Stimulated activated naive CD8-positive, alpha-beta T cell treated with anti-CD3 and anti-CD28 coated beads, Interleukin-15, amount 100 ng/mL, for 72 hours (primary cell): Measurements from ENCODE around the gene FRRS1L.
A peak's percentile ranks its signal among the peaks of the same experiment; 100 is the strongest.

ENCODE experiments used
- ATAC-seq: fragments of 150-1000 bp; cut with Tn5 transposase; 2 replicates; pipeline ENCODE4 v1.10.0; 2021; ENCODE audit warnings: mild to moderate bottlenecking, moderate library complexity
- DNase-seq, 2 donors: peaks; one replicate each; pipeline ENCODE4 v3.0.0; 2021 to 2022
- H3K27ac Mint-ChIP-seq, 2 donors: one replicate each; pipeline ENCODE4 v1.8.0; 2022; ENCODE audit warnings: mild to moderate bottlenecking in 2 of 2, mixed read lengths in 2 of 2, moderate library complexity in 2 of 2
- H3K27me3 Mint-ChIP-seq: one replicate; pipeline ENCODE4 v1.8.0; 2022; ENCODE audit warnings: mixed read lengths
- H3K4me1 Mint-ChIP-seq: one replicate; pipeline ENCODE4 v1.8.0; 2022; ENCODE audit warnings: mild to moderate bottlenecking, mixed read lengths
- H3K4me3 Mint-ChIP-seq, 2 donors: one replicate each; pipeline ENCODE4 v1.8.0; 2022; ENCODE audit warnings: mild to moderate bottlenecking in 2 of 2, mixed read lengths in 2 of 2, moderate library complexity in 1 of 2
- H3K9me3 Mint-ChIP-seq, 2 donors: one replicate each; pipeline ENCODE4 v1.8.0; 2022; ENCODE audit warnings: mixed read lengths in 2 of 2

The FRRS1L gene

DNA sequence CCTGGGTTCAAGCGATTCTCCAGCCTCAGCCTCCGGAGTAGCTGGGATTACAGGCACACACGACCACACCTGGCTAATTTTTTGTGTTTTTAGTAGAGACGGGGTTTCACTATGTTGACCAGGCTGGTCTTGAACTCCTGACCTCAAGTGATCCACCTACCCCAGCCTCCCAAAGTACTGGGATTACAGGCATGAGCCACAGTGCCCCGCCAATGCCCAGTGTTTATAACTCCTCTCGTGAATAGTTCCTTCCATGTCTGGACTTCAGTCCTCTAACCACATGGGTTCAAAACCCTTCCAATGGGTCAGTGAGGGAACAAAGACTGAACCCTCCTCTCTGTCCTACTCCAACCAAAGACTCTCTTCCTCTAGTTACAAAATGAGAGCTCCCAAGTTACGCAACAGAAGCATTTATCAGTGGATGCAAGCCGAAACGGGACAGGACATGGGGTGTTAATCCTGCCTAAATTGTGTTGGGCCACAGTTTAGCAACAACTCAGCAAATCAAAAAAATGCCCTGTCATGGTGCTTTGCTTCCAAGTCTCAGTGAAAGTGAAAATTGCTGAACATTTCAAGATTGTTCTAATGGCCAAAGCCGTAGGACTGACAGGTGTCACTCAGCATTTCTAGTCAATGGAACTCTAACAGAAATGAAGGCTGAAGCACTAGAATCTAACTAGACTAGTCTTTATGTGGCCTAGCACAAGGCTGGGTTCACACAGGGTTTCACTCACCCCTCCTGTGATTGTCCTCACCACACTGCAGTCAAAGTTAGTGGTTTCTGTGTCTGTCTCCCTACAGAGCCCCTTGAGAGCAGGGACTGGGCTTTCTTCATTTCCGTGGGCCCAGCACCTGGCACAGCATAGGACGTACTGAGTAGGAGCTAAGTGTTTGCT lies 44.1 kb downstream of the FRRS1L start:
- Mint-ChIP-seq H3K4me3 (no peak overlapping the region), H3K4me1 (peaks cover 18% of the 10 kb centered on the region), H3K9me3 (no peaks in the 10 kb centered on the region), H3K27ac (no peak overlapping the region), H3K27me3 (no peaks in the 10 kb centered on the region)
- ATAC-seq (no peak), DNase-seq (no peak)

DNA sequence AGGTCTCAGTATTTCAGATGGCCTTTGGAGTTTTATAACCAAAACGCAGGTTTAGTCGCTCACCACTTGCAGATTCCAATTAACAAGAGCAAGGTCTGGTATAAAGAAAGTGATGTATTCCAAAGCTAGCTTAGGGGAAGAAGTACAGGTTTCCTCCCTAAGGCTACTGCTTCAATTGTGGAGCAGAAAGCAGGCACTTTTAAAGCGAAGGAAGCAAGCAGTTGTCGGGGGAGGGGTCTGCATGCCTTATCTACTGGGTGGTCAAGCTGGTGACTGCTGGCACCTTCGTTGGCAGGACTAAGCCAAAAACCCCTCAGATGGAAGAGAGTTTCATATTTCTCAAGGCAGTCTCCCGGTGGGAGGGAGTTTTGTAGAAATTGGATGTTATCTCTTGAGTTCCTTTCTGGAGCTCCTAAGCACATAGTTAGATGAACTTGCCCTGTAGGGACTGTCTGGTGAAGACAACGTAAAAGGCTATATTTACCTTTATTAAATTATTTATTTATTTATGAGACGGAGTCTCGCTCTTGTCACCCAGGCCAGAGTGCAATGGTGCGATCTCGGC lies 45.7 kb downstream of the FRRS1L start:
- Mint-ChIP-seq H3K4me3 (no peak overlapping the region), H3K27ac (no peak overlapping the region), H3K4me1 (peaks cover 34% of the 10 kb centered on the region), H3K9me3 (no peaks in the 10 kb centered on the region), H3K27me3 (no peaks in the 10 kb centered on the region)
- ATAC-seq (no peak), DNase-seq (no peak)

- Mint-ChIP-seq H3K27me3 (no peaks in the 10 kb centered on the region), H3K4me1 (peaks cover 42% of the 10 kb centered on the region), H3K27ac (peak overlapping the region; percentile 59 to 74), H3K9me3 (no peaks in the 10 kb centered on the region), H3K4me3 (peak overlapping the region; percentile 91 to 94)
- no peak for ATAC-seq
- DNase-seq: no peak
These were observed 46.8 kb downstream of the FRRS1L start for GRCh38 chr9:109120204-109120789.

DNA sequence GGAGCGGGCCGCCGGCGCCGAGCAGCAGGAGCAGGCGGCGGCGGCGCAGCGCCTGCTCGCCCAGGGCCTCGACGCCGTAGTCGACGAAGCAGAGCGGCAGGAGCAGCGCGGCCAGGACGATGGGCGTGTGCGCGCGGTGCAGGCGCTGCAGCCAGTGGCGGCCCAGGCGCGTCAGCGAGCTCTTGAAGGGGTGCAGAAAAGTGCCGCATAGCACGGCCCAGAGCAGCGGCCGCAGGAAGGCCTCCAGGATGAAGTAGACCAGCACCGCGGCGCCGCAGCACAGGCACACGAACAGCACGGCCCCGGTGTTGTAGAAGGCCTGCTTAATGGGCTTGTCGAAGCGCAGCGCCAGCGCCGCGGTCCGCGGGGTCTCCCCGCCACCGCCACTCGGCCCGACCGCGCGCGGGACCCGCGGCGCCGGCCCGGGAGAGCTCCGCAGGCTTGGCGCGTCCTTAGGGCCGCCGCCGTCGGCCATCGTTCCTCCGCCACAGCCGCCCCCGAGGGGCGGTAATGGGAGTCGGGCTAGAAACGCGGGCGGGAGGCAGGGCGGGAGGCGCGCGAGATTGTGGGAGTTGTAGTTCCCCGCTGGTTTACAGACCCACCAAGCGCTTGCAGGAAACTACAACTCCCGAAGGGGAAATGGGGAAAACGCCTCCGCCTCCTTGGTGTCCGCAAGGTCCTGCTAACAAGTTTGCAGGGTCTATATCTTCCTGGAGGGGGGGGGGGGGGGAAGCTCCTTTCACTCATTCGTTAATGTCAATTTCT lies 47.4 kb downstream of the FRRS1L start, which contains the start of gene TMEM245:
TMEM245 (minus strand) TSS at position 509 of the 765 bp plus-strand sequence; CDS start at position 475, 34 bp downstream.
- H3K27me3 Mint-ChIP-seq: no peaks in the 10 kb centered on the region
- peak; percentile 92 to 95 for DNase-seq
- H3K27ac Mint-ChIP-seq: peak within 1 kb of the TSS; percentile 88 to 98
- H3K9me3 Mint-ChIP-seq: no peaks in the 10 kb centered on the region
- peak; percentile 91 for ATAC-seq
- H3K4me3 Mint-ChIP-seq: peak within 1 kb of the TSS; percentile 91 to 94
- H3K4me1 Mint-ChIP-seq: peaks cover 49% of the 10 kb centered on the region

DNA sequence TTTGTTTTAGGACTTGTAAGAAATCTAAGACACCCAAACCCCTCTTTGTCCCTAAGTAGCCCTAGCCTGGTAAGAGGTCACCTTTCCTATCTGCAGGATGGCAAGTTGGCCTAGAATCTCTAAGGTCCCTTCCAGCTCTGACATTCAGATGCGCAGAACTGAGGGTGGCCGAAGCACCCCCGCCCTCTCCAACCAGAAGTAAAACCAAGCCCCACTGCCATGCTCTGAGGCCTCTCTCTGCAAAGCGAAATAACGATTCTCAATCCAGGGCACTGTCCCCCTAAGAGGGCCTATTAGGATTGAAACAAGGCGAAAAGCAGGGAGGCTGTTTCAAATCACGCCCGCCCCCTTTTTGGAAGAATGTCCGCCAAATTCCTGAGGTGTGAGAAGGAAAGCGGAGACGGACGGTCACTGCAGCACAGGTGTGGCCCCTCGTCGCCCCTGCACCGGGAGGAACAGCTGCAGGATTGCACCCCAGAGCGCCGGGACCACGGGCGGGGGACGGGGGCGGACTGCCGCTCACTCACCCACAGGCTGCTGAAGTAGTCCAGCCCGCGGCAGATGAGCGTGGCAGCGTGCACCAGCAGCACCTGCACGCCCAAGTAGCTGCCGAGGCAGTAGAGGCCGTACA lies 48.1 kb downstream of the FRRS1L start:
- no peaks in the 10 kb centered on the region for H3K9me3 Mint-ChIP-seq
- peak overlapping the region; percentile 91 to 94 for H3K4me3 Mint-ChIP-seq
- H3K27ac Mint-ChIP-seq: peak overlapping the region; percentile 88 to 95
- H3K4me1 Mint-ChIP-seq: peaks cover 56% of the 10 kb centered on the region
- DNase-seq (no peak), ATAC-seq (no peak)
- no peaks in the 10 kb centered on the region for H3K27me3 Mint-ChIP-seq

DNA sequence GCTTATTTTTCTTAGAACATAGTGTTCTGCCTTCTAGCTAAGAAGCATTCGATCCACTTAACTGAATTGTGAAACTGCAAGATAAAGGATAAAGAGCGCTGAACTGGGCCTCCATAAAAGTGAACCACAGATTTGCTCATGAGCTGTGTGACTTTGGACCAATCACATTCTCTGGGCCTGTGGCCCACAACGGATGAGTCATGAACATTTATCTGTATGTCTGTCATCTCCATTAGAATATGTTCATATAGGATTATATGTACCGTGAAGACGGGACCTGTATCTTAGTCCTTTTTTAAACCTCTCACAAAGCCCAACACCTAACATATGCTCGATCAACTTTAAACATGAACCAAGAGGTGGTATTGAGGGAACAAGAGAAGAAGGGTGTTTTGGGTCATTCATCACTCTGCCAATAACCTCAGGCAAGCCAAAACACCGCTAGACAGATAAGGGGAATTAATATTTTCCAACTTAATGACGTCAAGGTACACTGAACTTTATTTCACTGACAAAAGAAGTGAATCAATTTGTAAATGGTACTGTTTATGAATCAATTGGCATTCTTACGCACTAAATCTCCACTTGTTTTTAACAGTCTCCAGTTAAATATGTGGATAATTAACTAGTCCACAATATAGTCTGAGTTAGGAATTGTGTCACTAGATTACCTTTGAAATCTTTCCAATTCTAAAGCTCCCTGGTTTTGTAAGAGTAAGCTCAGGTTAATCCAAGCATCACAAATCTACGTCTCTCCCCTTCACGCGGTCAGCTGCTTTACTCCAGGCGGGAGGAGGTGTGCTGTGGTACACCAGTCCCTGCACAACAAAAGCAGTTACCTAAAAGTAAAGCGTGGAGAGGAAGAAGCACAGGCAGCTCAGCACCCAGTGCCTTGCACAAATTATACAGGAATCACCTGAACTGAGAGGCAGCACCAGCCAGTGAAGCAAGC lies 48.9 kb downstream of the FRRS1L start:
- Mint-ChIP-seq H3K27me3 (no peaks in the 10 kb centered on the region), H3K27ac (peak overlapping the region; percentile 88 to 95), H3K9me3 (no peaks in the 10 kb centered on the region), H3K4me1 (peaks cover 58% of the 10 kb centered on the region), H3K4me3 (peak overlapping the region; percentile 91 to 94)
- ATAC-seq (peak; percentile 54), DNase-seq (peak; percentile 41 to 56)

- H3K4me3 Mint-ChIP-seq: no peak overlapping the region
- no peak for DNase-seq
- H3K27me3 Mint-ChIP-seq: no peaks in the 10 kb centered on the region
- peak overlapping the region in 1 of 2 donors; percentile 85 for H3K27ac Mint-ChIP-seq
- ATAC-seq: no peak
- H3K4me1 Mint-ChIP-seq: peaks cover 69% of the 10 kb centered on the region
- no peaks in the 10 kb centered on the region for H3K9me3 Mint-ChIP-seq
These were observed 51.0 kb downstream of the FRRS1L start for GRCh38 chr9:109115931-109116526.

DNA sequence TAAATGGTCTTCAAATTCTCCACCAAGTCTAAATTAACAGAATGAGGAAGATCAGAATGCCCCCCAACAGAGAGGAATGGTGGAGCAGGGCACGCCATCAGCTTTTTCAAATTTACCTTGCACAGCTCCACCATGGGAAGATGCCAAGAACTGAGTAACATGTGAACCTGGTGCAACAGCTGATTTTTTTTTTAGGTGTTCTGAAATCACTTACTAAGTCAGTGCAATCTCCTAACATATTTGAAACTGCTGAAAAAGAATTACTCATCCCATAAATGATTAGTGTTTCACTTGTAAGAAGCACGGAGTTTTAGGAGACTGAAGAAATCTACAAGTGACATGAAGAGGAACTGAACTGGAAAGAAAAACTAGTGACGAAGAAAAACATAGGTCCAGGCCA lies 52.4 kb downstream of the FRRS1L start:
- DNase-seq: no peak
- peak overlapping the region; percentile 59 to 81 for H3K27ac Mint-ChIP-seq

DNA sequence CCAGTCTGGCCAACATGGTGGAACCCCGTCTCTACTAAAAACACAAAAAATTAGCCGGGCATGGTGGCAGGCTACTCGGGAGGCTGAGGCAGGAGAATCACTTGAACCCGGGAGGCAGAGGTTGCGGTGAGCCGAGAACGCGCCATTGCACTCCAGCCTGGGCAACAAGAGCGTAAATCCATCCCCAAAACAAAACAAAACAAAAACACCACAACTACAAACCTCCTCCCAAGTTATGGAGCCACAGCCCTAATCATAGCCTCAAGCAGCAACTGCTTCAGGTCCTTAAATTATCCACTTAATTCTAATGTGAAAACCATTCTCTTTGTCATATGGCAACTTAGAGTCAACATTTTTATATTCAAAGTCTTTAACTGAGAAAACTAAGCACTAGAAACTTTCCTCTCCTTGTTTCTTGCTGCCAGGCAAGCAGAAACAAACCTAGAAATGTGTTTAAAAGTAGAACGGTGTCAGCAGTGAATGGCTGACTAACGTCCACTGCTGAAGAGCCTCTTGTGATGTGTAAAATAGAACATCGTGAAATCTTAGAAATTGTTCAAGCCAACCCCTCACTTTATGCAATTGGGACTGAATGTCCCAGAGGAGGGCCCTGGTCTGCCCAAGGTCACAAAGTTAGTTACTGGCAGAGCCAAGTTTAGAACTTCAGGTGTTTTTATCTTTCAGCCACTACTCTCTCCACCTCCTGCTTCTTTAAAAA lies 53.0 kb downstream of the FRRS1L start:
- Mint-ChIP-seq H3K9me3 (no peaks in the 10 kb centered on the region), H3K4me3 (peak overlapping the region; percentile 27 to 57), H3K27me3 (no peaks in the 10 kb centered on the region), H3K4me1 (peaks cover 77% of the 10 kb centered on the region), H3K27ac (peak overlapping the region in 1 of 2 donors; percentile 81)
- ATAC-seq: no peak
- no peak for DNase-seq

More for the DNA sequence above, 52.4 kb downstream of the FRRS1L start:
- no peak for ATAC-seq
- H3K4me1 Mint-ChIP-seq: peaks cover 73% of the 10 kb centered on the region
- H3K27me3 Mint-ChIP-seq: no peaks in the 10 kb centered on the region
- no peaks in the 10 kb centered on the region for H3K9me3 Mint-ChIP-seq
- H3K4me3 Mint-ChIP-seq: peak overlapping the region; percentile 4 to 51

GRCh38 chr9:109113254-109113653 lies 53.8 kb downstream of the FRRS1L start:
- DNase-seq: no peak
- H3K4me1 Mint-ChIP-seq: peaks cover 85% of the 10 kb centered on the region
- peak overlapping the region in 1 of 2 donors; percentile 65 for H3K27ac Mint-ChIP-seq
- H3K4me3 Mint-ChIP-seq: peak overlapping the region in 1 of 2 donors; percentile 57
- H3K9me3 Mint-ChIP-seq: no peaks in the 10 kb centered on the region
- no peaks in the 10 kb centered on the region for H3K27me3 Mint-ChIP-seq
- ATAC-seq: no peak

DNA sequence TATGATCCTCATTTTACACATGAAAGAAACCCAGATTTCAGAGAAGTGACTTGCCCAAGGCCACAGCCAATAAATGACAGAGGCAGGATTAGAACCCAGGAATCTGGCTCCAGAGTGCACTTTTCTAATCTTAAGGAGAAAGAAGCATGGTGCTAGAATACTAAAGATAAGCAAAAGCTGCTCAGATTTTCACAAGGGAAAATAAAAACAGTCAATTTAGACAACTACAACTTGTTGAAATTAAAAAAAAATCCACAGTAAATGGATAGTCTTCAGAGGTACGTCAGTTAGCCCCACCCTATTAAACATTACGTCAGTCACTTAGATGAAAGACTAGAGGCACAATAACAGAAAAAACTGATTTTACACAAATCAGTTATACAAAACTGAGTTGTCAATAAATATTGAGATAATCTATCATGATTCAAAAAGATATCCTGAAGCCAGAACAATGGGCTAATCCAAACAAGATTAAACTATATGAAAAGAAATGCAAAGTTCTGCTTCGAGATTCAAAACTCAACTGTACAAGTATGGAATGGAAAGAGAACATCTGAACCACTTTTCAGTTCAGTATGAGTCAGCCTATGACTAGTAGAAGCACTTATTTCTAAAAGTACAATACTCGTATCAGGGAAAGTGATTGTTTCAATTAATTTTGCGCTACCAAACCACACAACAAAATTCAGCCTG lies 56.6 kb downstream of the FRRS1L start:
- no peaks in the 10 kb centered on the region for H3K9me3 Mint-ChIP-seq
- H3K4me3 Mint-ChIP-seq: peak overlapping the region; percentile 76 to 86
- H3K4me1 Mint-ChIP-seq: peaks cover 81% of the 10 kb centered on the region
- ATAC-seq: peak; percentile 89
- H3K27ac Mint-ChIP-seq: peak overlapping the region; percentile 82 to 94
- no peaks in the 10 kb centered on the region for H3K27me3 Mint-ChIP-seq
- no peak for DNase-seq

DNA sequence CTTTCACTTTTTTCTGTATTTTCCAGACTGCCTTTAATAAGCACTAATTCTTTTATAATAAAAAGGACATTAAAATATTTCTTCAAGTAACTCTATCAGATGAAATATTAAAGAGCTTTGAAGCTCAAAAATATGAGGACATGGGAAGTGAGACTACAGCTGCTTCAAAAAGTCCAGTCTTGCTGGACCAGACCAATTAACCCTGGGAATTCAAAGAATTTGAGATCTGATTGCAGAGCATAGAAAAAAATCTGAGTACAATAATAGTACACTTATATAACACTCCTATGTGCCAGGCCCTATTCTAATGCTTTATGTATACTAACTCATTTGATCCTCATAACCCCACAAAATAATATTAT lies 57.1 kb downstream of the FRRS1L start:
- ATAC-seq (no peak), DNase-seq (no peak)
- H3K27ac Mint-ChIP-seq: peak overlapping the region; percentile 82 to 94
- H3K9me3 Mint-ChIP-seq: no peaks in the 10 kb centered on the region
- H3K27me3 Mint-ChIP-seq: no peaks in the 10 kb centered on the region
- H3K4me3 Mint-ChIP-seq: peak overlapping the region; percentile 76 to 86
- H3K4me1 Mint-ChIP-seq: peaks cover 76% of the 10 kb centered on the region

- Mint-ChIP-seq H3K4me3 (peak overlapping the region; percentile 13 to 24), H3K27ac (no peak overlapping the region), H3K4me1 (peaks cover 69% of the 10 kb centered on the region)
These were observed 58.7 kb downstream of the FRRS1L start for GRCh38 chr9:109108318-109108717.

More at GRCh38 chr9:109108318-109108717, 58.7 kb downstream of the FRRS1L start:
- DNase-seq (no peak), ATAC-seq (no peak)
- no peaks in the 10 kb centered on the region for H3K27me3 Mint-ChIP-seq
- peaks cover 4 to 5% of the 10 kb centered on the region in 2 donors for H3K9me3 Mint-ChIP-seq
